Prostate gland (tissue), 2 donors: ENCODE data around the gene BANF1. TPM values are rescaled to one million over a fixed set of nuclear protein-coding genes. Genes with fewer than 3 reads are reported as not detected.
A peak's percentile ranks its signal among the peaks of the same experiment; 100 is the strongest.
"Not testable (repeated sequence)": the region's sequence is repeated elsewhere in the genome, so short reads cannot be mapped to it uniquely, and the experiment has no call there.

Experiments used
- DNase-seq: peaks from one replicate; pipeline ENCODE4 v3.0.0-alpha.2; 2019; ENCODE audit warnings: low spot score
- H3K27ac ChIP-seq, 2 donors: fragments of 200-600 bp; sonication (generic); 2 replicates each; pipeline ENCODE4 v1.5.1; 2017 to 2019
- H3K27me3 ChIP-seq: fragments of 200-600 bp; sonication (generic); replicated peaks from 2 replicates; pipeline ENCODE4 v1.5.1; 2019; ENCODE audit not compliant: insufficient read depth
- H3K36me3 ChIP-seq, 2 donors: fragments of 200-600 bp; sonication (generic); 1 replicate in 1 of 2; 2 replicates in 1 of 2; pipeline versions ENCODE4 v1.5.1 to v1.8.1; 2017 to 2019
- H3K4me1 ChIP-seq: fragments of 200-600 bp; sonication (generic); replicated peaks from 2 replicates; pipeline ENCODE4 v1.5.1; 2019
- H3K4me3 ChIP-seq, 2 donors: fragments of 200-600 bp; sonication (generic); 2 replicates each; pipeline ENCODE4 v1.5.1; 2017 to 2019
- H3K9me3 ChIP-seq: fragments of 200-600 bp; sonication (generic); 2 replicates; pipeline ENCODE4 v1.5.1; 2017
- POLR2A ChIP-seq: fragments of 450-650 bp; IDR thresholded peaks from one replicate; pipeline ENCODE4 v1.6.1; 2016; ENCODE audit warnings: antibody characterized with exemption, mild to moderate bottlenecking
- POLR2AphosphoS5 ChIP-seq: sonication (generic); formaldehyde crosslinking; IDR thresholded peaks from one replicate; pipeline ENCODE4 v1.6.1; 2017; ENCODE audit warnings: antibody characterized with exemption
- WGBS: methylation state at CpG from one replicate; pipeline ENCODE4 v1.1.5; 2018; 5-methylcytosine and 5-hydroxymethylcytosine counted together
- intact Hi-C: fragments of 100-400 bp; cut with DNase I; formaldehyde crosslinking; loops from one replicate; pipeline ENCODE4 v1.14.2; 2022
- total RNA-seq, 2 donors: library from RNA; depleted of rRNA; stranded (reverse); fragments of >200 nt; gene quantifications; one replicate each; pipeline ENCODE4 v1.1.0, GENCODE V29; 2016
- TF ChIP-seq, protein P1 (sequence below), 4 experiments: fragments of 200-600 bp in 2 of 4; fragments of 450-650 bp in 2 of 4; sonication (generic) in 2 of 4; IDR thresholded peaks; 1 replicate in 3 of 4; 2 replicates in 1 of 4; pipeline ENCODE4 v1.5.1; 2016 to 2019; ENCODE audit warnings: antibody characterized with exemption in 4 of 4, mild to moderate bottlenecking in 2 of 4, moderate library complexity in 2 of 4

Gene BANF1
- total RNA-seq, 2 donors from 2014 or later: 59.4 to 78.8 TPM

DNA sequence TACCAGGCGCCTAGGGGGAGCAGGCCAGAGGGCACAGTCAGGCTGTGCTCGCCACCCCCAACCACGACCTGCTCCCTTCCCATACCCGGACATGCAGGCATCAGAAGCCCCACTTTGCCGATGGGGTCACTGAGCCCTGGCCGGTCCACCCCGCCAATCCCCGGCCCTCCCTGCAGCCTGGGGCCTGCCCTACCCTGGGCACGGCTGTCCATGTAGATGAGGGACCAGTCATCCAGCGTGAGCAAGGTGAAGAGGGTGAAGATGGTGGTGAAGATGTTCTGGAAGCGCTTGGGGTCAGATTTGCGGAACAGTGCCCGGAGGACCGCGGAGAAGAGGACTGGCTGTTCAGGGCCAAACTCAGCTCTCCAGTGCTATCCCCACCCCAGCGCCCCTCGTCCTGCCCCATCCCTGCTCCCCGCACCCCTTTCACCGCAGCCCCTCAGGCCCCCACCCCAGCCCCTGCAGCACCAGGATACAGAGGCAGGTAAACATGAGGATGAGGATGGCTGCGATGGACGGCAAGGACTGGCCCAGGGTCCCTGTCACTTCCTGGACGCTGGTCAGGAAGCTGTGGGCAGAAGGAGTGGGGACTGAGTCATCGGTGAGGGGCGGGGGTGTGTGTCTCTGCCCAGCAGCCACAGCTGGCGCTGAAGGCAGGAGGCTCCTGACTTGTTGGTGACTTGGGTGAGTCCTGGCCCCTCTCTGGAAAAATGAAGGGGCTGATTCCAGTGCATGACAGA is 18.5 kb downstream of the BANF1 start:
- DNase-seq: no peak
- TF ChIP-seq POLR2A (no peak), POLR2AphosphoS5 (no peak)
- TF ChIP-seq, protein P1, sequence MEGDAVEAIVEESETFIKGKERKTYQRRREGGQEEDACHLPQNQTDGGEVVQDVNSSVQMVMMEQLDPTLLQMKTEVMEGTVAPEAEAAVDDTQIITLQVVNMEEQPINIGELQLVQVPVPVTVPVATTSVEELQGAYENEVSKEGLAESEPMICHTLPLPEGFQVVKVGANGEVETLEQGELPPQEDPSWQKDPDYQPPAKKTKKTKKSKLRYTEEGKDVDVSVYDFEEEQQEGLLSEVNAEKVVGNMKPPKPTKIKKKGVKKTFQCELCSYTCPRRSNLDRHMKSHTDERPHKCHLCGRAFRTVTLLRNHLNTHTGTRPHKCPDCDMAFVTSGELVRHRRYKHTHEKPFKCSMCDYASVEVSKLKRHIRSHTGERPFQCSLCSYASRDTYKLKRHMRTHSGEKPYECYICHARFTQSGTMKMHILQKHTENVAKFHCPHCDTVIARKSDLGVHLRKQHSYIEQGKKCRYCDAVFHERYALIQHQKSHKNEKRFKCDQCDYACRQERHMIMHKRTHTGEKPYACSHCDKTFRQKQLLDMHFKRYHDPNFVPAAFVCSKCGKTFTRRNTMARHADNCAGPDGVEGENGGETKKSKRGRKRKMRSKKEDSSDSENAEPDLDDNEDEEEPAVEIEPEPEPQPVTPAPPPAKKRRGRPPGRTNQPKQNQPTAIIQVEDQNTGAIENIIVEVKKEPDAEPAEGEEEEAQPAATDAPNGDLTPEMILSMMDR (IDR thresholded peaks at IDR 0.05): no peak
- no peaks in the 10 kb centered on the region for H3K36me3 ChIP-seq
- no peaks in the 10 kb centered on the region for H3K4me1 ChIP-seq
- no peaks in the 10 kb centered on the region for H3K27me3 ChIP-seq
- H3K9me3 ChIP-seq: no peaks in the 10 kb centered on the region
- intact Hi-C loops: no loop called here
- WGBS: 83% methylated on average over 25 of the region's 25 CpGs
- H3K27ac ChIP-seq: no peak overlapping the region
- H3K4me3 ChIP-seq: no peak overlapping the region

GRCh38 chr11:66022401-66023185 is 20.3 kb downstream of the BANF1 start:
- H3K27ac ChIP-seq: no peak overlapping the region
- no peaks in the 10 kb centered on the region for H3K27me3 ChIP-seq
- DNase-seq: peak; percentile 27
- H3K9me3 ChIP-seq: no peaks in the 10 kb centered on the region
- intact Hi-C loops: no loop called here
- 18% methylated on average over 46 of the region's 46 CpGs for WGBS
- no peak overlapping the region for H3K4me3 ChIP-seq
- no peaks in the 10 kb centered on the region for H3K36me3 ChIP-seq
- TF ChIP-seq POLR2A (no peak), POLR2AphosphoS5 (peak; percentile 25)
- TF ChIP-seq, protein P1 (IDR thresholded peaks at IDR 0.05): peak; percentile 69 to 94 (median 82)
- H3K4me1 ChIP-seq: no peaks in the 10 kb centered on the region

- H3K27me3 ChIP-seq, intact Hi-C loops, H3K4me3 ChIP-seq, H3K9me3 ChIP-seq, H3K4me1 ChIP-seq, H3K36me3 ChIP-seq, H3K27ac ChIP-seq, DNase-seq: not testable (repeated sequence)
- 80% methylated on average over 5 of the region's 5 CpGs for WGBS
Measured at GRCh38 chr11:66023186-66023440, 20.8 kb downstream of the BANF1 start.

GRCh38 chr11:66026017-66026529 is 23.8 kb downstream of the BANF1 start, which contains the start of gene CATSPER1:
CATSPER1 (minus strand) TSS chr11:66026479; CDS start chr11:66026379, 100 bp downstream.
- no peak for TF ChIP-seq POLR2AphosphoS5
- TF ChIP-seq, protein P1 (IDR thresholded peaks at IDR 0.05): no peak
- no peak for TF ChIP-seq POLR2A
- Histone ChIP-seq H3K36me3 (no peaks in the 10 kb centered on the region), H3K4me3 (no peak within 1 kb of the TSS), H3K27me3 (no peaks in the 10 kb centered on the region), H3K4me1 (no peaks in the 10 kb centered on the region), H3K27ac (no peak within 1 kb of the TSS), H3K9me3 (no peaks in the 10 kb centered on the region)
- intact Hi-C loops: no loop called here
- 93% methylated on average over 18 of the region's 18 CpGs for WGBS
- DNase-seq: no peak

DNA sequence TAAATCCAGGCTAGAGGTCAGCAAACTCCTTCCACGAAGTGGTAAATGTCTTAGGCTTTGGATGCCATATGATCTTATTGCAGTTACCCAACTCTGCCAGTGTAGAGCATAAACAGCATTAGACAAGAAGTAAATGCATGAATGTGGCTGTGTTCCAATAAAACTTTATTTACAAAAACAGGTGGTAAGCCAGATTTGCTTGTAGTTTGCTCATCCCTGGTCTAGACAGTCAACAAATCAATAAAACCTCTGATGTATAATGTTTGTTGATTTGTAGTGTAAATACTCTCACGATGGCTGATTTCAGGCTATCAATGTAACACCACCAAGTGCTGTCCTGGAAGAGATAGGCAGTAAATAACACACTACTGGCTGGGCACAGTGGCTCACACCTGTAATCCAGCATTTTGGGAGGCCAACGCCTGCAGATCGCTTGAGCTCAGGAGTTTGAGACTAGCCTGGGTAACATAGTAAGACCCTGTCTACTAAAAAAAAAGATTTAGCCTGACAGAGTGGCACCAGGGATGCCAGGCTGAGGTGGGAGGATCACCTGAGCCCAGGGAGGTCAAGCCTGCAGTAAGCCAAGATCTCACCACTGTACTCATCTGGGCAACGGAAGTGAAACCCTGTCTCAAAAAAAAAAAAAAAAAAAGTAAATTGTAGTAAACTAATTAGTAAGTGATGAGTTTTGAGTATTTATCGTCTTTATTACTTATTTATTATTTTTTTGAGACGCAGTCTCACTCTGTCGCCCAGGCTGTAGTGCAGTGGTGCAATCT is 30.8 kb downstream of the BANF1 start:
- no peak for DNase-seq
- WGBS: 84% methylated on average over 8 of the region's 8 CpGs
- Histone ChIP-seq H3K36me3 (no peaks in the 10 kb centered on the region), H3K27ac (no peak overlapping the region), H3K4me3 (no peak overlapping the region), H3K9me3 (no peaks in the 10 kb centered on the region), H3K27me3 (no peaks in the 10 kb centered on the region), H3K4me1 (no peaks in the 10 kb centered on the region)
- intact Hi-C loops: no loop called here
- TF ChIP-seq POLR2A (no peak), POLR2AphosphoS5 (no peak)
- TF ChIP-seq, protein P1 (IDR thresholded peaks at IDR 0.05): no peak
